SK-N-SH treated with all-trans-retinoic acid at 6 μM for 48 hours (cell line): Measurements from ENCODE around the gene RAB5B.

ENCODE experiments used
- CREB5 ChIP-seq: fragments of 250-450 bp; sonication (Bioruptor Pico); IDR thresholded peaks from 2 replicates; pipeline ENCODE4 v1.5.1; 2020; ENCODE audit warnings: low read depth, mild to moderate bottlenecking, moderate library complexity
- CSRNP3 ChIP-seq: fragments of 250-450 bp; sonication (Bioruptor Pico); IDR thresholded peaks from 2 replicates; pipeline ENCODE4 v1.5.1; 2021; ENCODE audit warnings: mild to moderate bottlenecking, moderate library complexity
- ESRRG ChIP-seq: fragments of 250-450 bp; sonication (Bioruptor Pico); IDR thresholded peaks from 2 replicates; pipeline ENCODE4 v1.6.1; 2021; ENCODE audit warnings: mild to moderate bottlenecking
- GLIS3 ChIP-seq: fragments of 250-450 bp; sonication (Bioruptor Pico); IDR thresholded peaks from 2 replicates; pipeline ENCODE4 v1.5.0; 2020; ENCODE audit warnings: mild to moderate bottlenecking, moderate library complexity
- PATZ1 ChIP-seq: fragments of 250-450 bp; sonication (Bioruptor Pico); IDR thresholded peaks from 2 replicates; pipeline ENCODE4 v1.8.0; 2020; ENCODE audit warnings: mild to moderate bottlenecking, moderate library complexity, borderline replicate concordance
- POU6F1 ChIP-seq: fragments of 250-450 bp; sonication (Bioruptor Pico); IDR thresholded peaks from 2 replicates; pipeline ENCODE4 v1.8.0; 2021; ENCODE audit warnings: low read depth, mild to moderate bottlenecking, moderate library complexity, borderline replicate concordance
- PPARA ChIP-seq: fragments of 250-450 bp; sonication (Bioruptor Pico); IDR thresholded peaks from 2 replicates; pipeline ENCODE4 v1.5.0; 2020; ENCODE audit warnings: mild to moderate bottlenecking, borderline replicate concordance
- TCF4 ChIP-seq: fragments of 250-450 bp; sonication (Bioruptor Pico); IDR thresholded peaks from 2 replicates; pipeline ENCODE4 v1.8.0; 2021; ENCODE audit warnings: mild to moderate bottlenecking, moderate library complexity, borderline replicate concordance
- TSHZ2 ChIP-seq: fragments of 250-450 bp; sonication (Bioruptor Pico); IDR thresholded peaks from 2 replicates; pipeline ENCODE4 v1.5.0; 2020; ENCODE audit warnings: mild to moderate bottlenecking, moderate library complexity
- ZC3H10 ChIP-seq: fragments of 250-450 bp; sonication (Bioruptor Pico); IDR thresholded peaks from 2 replicates; pipeline ENCODE4 v1.5.1; 2021; ENCODE audit warnings: mild to moderate bottlenecking, moderate library complexity
- ZFP30 ChIP-seq: fragments of 450-650 bp; formaldehyde crosslinking; IDR thresholded peaks from 2 replicates; pipeline ENCODE4 v1.5.0; 2022; ENCODE audit warnings: mild to moderate bottlenecking, moderate library complexity
- ZNF8 ChIP-seq: fragments of 450-650 bp; formaldehyde crosslinking; IDR thresholded peaks from 2 replicates; pipeline ENCODE4 v1.5.0; 2020; ENCODE audit warnings: mild to moderate bottlenecking, moderate library complexity

GRCh38 chr12:55935738-55936151, 38.1 kb upstream of the RAB5B start:
- TF ChIP-seq TCF4: no peak
- no peak for TF ChIP-seq ZNF8
- TF ChIP-seq PATZ1: no peak
- TF ChIP-seq POU6F1 (CRISPR knock-in tag): no peak
- TF ChIP-seq PPARA (CRISPR knock-in tag): no peak
- no peak for TF ChIP-seq ZC3H10
- TF ChIP-seq ZFP30 (CRISPR knock-in tag): no peak
- no peak for TF ChIP-seq CREB5 (CRISPR knock-in tag)
- no peak for TF ChIP-seq TSHZ2 (CRISPR knock-in tag)
- TF ChIP-seq CSRNP3: no peak
- TF ChIP-seq GLIS3 (CRISPR knock-in tag): no peak
- TF ChIP-seq ESRRG (CRISPR knock-in tag): no peak
